Colonic mucosa (tissue), 4 donors: Measurements from ENCODE around the gene ABHD8. TPM values are rescaled to one million over a fixed set of nuclear protein-coding genes. Genes with fewer than 3 reads are reported as not detected.

Experiments used
- DNase-seq: peaks from one replicate; pipeline ENCODE4 v3.0.0-alpha.2; 2020
- H3K27ac ChIP-seq: fragments of 200-600 bp; one replicate; pipeline ENCODE4 v1.8.0; 2021
- H3K27me3 ChIP-seq: fragments of 200-600 bp; one replicate; pipeline ENCODE4 v1.8.0; 2021
- H3K36me3 ChIP-seq: fragments of 200-600 bp; one replicate; pipeline ENCODE4 v1.8.0; 2021
- H3K4me1 ChIP-seq: fragments of 200-600 bp; one replicate; pipeline ENCODE4 v1.8.0; 2021; ENCODE audit warnings: mild to moderate bottlenecking
- H3K4me3 ChIP-seq: fragments of 200-600 bp; one replicate; pipeline ENCODE4 v1.8.0; 2021
- H3K9ac ChIP-seq, 2 donors: one replicate each; pipeline ENCODE4 v1.7.0; 2013; ENCODE audit warnings: control low read depth in 2 of 2, low read depth in 2 of 2, low read length in 2 of 2
- H3K9me3 ChIP-seq: fragments of 200-600 bp; one replicate; pipeline ENCODE4 v1.8.0; 2021
- intact Hi-C: fragments of 100-400 bp; cut with DNase I; formaldehyde crosslinking; loops from one replicate; pipeline ENCODE4 v1.14.1; 2022
- total RNA-seq, 2 donors: library from RNA; stranded (reverse); fragmentation: NEBNext Ultra II Directional in 1 of 2; extraction: Animal tissue kit (Norgen Biotek cat#: 25700) in 1 of 2; gene quantifications; one replicate each; pipeline ENCODE4 v1.2.1, GENCODE V29; 2021
- TF ChIP-seq, protein P1 (sequence below): fragments of 200-600 bp; IDR thresholded peaks from one replicate; pipeline ENCODE4 v1.8.0; 2022; ENCODE audit warnings: antibody characterized with exemption, mild to moderate bottlenecking
- donor health status: healthy.
- donor health status: DM: no; HTN: no; CAD: no.
- donor health status: DM: no; HTN: no; CAD: no.

ABHD8 gene
- total RNA-seq, 2 donors from 2014 or later = 4.3 to 5.2 TPM

DNA sequence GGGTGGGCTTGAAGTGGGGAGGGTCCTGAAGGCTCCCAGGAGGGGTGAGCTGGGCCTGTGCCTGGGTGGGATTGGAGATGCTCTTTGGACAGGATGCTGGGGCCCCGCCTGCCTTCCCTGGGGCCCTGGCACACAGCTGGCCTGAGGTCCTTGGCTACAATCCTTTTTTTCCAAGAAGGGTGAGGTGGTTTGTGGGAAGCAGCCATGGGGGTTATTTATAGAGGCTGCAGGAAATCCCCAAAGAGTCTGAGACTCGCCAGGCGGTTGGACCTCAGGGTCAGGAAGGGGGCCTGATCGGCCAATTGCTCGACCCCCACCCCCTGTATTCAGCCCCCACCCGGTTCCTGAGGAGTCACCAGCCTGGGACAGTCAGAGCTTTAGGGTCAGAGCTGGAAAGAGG is 44.1 kb upstream of the ABHD8 start:
- intact Hi-C loops = no loop called here

DNA sequence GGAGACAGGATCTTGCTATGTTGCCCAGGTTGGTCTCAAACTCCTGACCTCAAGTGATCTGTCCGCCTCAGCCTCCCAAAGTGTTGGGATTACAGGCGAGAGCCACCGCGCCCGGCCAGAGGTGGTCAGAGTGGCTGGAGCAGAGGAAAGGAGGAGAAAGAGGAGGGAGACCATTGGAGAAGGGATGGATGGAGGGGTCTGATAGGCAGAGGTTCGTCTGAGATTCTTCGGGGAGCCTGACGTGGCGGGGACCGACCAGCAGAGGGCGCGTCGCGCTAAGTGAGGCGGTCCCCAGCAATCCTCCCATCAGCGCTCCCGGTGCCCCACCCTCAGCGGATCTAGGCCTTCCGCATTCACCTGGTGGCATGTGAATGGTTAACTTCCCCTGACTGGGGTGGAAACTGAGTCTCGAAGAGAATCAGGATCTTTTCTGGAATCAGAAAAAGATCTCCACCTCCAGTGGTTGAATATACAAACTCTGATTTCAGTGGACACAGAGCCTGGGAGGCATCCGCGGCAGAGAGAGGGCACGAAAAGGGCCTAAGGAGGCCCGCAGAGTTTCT is 43.0 kb upstream of the ABHD8 start:
- peak; percentile 80 for DNase-seq
- Histone ChIP-seq H3K27ac (no peak overlapping the region), H3K9ac (peak overlapping the region in 1 of 2 donors; percentile 35), H3K4me1 (no peaks in the 10 kb centered on the region), H3K27me3 (no peaks in the 10 kb centered on the region), H3K36me3 (no peaks in the 10 kb centered on the region), H3K4me3 (no peak overlapping the region), H3K9me3 (no peaks in the 10 kb centered on the region)
- TF ChIP-seq, protein P1, sequence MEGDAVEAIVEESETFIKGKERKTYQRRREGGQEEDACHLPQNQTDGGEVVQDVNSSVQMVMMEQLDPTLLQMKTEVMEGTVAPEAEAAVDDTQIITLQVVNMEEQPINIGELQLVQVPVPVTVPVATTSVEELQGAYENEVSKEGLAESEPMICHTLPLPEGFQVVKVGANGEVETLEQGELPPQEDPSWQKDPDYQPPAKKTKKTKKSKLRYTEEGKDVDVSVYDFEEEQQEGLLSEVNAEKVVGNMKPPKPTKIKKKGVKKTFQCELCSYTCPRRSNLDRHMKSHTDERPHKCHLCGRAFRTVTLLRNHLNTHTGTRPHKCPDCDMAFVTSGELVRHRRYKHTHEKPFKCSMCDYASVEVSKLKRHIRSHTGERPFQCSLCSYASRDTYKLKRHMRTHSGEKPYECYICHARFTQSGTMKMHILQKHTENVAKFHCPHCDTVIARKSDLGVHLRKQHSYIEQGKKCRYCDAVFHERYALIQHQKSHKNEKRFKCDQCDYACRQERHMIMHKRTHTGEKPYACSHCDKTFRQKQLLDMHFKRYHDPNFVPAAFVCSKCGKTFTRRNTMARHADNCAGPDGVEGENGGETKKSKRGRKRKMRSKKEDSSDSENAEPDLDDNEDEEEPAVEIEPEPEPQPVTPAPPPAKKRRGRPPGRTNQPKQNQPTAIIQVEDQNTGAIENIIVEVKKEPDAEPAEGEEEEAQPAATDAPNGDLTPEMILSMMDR = peak; percentile 95
- intact Hi-C loops = no loop called here

More for the DNA sequence above, 44.1 kb upstream of the ABHD8 start:
- Histone ChIP-seq H3K9me3 (no peaks in the 10 kb centered on the region), H3K27ac (peak overlapping the region; percentile 22), H3K4me1 (no peaks in the 10 kb centered on the region), H3K36me3 (no peaks in the 10 kb centered on the region), H3K9ac (no peak overlapping the region), H3K4me3 (no peak overlapping the region), H3K27me3 (no peaks in the 10 kb centered on the region)
- TF ChIP-seq, protein P1 = no peak
- no peak for DNase-seq

DNA sequence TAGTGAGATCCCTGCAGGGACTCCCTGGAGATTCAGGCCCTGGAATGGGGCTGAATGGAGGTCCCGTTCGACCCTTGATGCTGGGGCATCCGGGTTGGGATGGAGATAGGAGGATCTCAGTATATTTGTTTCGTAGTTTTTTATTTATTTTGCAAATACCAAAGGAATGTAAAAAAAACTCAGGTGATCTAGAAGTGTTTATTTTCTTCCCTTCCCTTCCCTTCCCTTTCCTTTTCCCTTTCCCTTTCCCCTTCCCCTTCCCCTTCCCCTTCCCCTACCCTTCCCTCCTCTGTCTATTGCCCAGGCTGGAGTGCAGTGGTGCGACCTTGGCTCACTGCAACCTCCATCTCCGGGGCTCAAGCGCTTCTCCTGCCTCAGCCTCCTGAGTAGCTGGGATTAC is 38.6 kb upstream of the ABHD8 start:
- no peak overlapping the region for H3K4me3 ChIP-seq
- H3K4me1 ChIP-seq = peaks cover 6% of the 10 kb centered on the region
- no peak for DNase-seq
- no peak overlapping the region for H3K27ac ChIP-seq
- H3K27me3 ChIP-seq = no peaks in the 10 kb centered on the region
- intact Hi-C loops = no loop called here
- H3K9ac ChIP-seq = no peak overlapping the region
- no peaks in the 10 kb centered on the region for H3K36me3 ChIP-seq
- TF ChIP-seq, protein P1 = no peak
- H3K9me3 ChIP-seq = no peaks in the 10 kb centered on the region

DNA sequence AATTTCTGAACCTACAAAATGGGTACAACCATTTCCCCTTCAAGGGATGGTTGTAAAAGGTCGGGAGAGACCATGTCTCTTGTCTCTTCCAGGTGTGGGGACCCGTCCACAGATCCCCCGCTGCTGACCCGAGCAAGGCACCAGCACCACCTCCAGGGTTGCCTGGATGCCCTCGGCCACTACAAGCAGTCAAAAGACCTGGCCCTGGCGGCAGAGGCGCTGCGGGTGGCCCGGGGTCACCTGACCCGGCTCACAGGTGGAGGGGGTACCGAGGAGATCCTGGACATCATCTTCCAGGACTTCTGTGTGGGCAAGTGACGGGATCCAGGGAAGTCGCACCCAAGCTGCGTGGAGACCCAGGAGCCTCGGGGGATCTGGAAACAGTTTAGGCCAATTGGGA is 38.2 kb upstream of the ABHD8 start:
- TF ChIP-seq, protein P1 = no peak
- Histone ChIP-seq H3K9ac (no peak overlapping the region), H3K36me3 (no peaks in the 10 kb centered on the region), H3K27me3 (no peaks in the 10 kb centered on the region), H3K9me3 (no peaks in the 10 kb centered on the region), H3K4me3 (no peak overlapping the region), H3K27ac (no peak overlapping the region), H3K4me1 (peaks cover 6% of the 10 kb centered on the region)
- intact Hi-C loops = no loop called here
- DNase-seq = no peak

DNA sequence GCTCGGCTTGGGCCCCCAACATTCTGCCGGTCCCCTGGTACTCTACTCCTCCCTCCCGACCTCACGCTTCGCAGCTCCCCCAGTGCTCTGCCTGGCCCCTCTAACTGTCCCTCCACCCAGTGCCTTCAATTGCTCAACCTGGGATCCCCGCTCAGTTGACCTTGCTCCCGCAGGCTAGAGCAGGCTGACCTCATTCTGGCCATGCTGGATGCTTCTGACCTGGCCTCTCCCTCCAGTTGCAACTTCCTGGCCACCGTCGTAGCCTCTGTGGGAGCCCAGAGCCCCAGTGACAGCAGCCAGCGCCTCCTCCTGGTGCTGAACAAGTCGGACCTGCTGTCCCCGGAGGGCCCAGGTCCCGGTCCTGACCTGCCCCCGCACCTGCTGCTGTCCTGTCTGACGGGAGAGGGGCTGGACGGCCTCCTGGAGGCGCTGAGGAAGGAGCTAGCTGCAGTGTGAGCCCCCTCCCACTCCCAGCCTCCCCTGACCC is 37.7 kb upstream of the ABHD8 start:
- Histone ChIP-seq H3K4me3 (no peak overlapping the region), H3K36me3 (no peaks in the 10 kb centered on the region), H3K27ac (no peak overlapping the region), H3K9me3 (no peaks in the 10 kb centered on the region), H3K9ac (no peak overlapping the region), H3K27me3 (no peaks in the 10 kb centered on the region), H3K4me1 (peaks cover 6% of the 10 kb centered on the region)
- TF ChIP-seq, protein P1 = no peak
- no peak for DNase-seq
- intact Hi-C loops = no loop called here
